Ascending aorta (tissue), 2 donors: ENCODE results near the gene ZFP91. TPM values are rescaled to one million over a fixed set of nuclear protein-coding genes. Genes with fewer than 3 reads are reported as not detected.

Experiments used
- DNase-seq, 2 donors: peaks; one replicate each; pipeline ENCODE4 v3.0.0-alpha.2; 2019; ENCODE audit warnings: low spot score in 2 of 2
- H3K27ac ChIP-seq, 2 donors: fragments of 200-600 bp; sonication (generic); one replicate each; pipeline ENCODE4 v1.5.1; 2016 to 2017; ENCODE audit warnings: mild to moderate bottlenecking in 1 of 2
- H3K27me3 ChIP-seq: fragments of 200-600 bp; sonication (generic); one replicate; pipeline ENCODE4 v1.5.1; 2017
- H3K36me3 ChIP-seq, 2 donors: fragments of 200-600 bp; sonication (generic); one replicate each; pipeline ENCODE4 v1.5.1; 2016
- H3K4me1 ChIP-seq, 2 donors: fragments of 200-600 bp; sonication (generic); one replicate each; pipeline ENCODE4 v1.5.1; 2016 to 2017; ENCODE audit warnings: mild to moderate bottlenecking in 1 of 2
- H3K4me3 ChIP-seq, 2 donors: fragments of 200-600 bp; sonication (generic); one replicate each; pipeline ENCODE4 v1.5.1; 2016 to 2017; ENCODE audit warnings: mild to moderate bottlenecking in 1 of 2
- H3K9me3 ChIP-seq, 2 donors: fragments of 200-600 bp; sonication (generic); one replicate each; pipeline ENCODE4 v1.5.1; 2016
- intact Hi-C: fragments of 100-400 bp; cut with DNase I; formaldehyde crosslinking; loops from one replicate; pipeline ENCODE4 v1.15.1; 2023
- total RNA-seq: library from RNA; depleted of rRNA; stranded (reverse); fragments of >200 nt; gene quantifications from one replicate; pipeline ENCODE4 v1.1.0, GENCODE V29; 2016
- TF ChIP-seq, protein P1 (sequence below), 3 experiments: fragments of 200-600 bp in 2 of 3; fragments of 450-650 bp in 1 of 3; sonication (generic) in 2 of 3; IDR thresholded peaks; one replicate each; pipeline ENCODE4 v1.5.1; 2016 to 2019; ENCODE audit warnings: antibody characterized with exemption in 3 of 3, mild to moderate bottlenecking in 1 of 3, moderate library complexity in 1 of 3

ZFP91 gene
- total RNA-seq, 1 donor from 2014 or later: 32.5 TPM

DNA sequence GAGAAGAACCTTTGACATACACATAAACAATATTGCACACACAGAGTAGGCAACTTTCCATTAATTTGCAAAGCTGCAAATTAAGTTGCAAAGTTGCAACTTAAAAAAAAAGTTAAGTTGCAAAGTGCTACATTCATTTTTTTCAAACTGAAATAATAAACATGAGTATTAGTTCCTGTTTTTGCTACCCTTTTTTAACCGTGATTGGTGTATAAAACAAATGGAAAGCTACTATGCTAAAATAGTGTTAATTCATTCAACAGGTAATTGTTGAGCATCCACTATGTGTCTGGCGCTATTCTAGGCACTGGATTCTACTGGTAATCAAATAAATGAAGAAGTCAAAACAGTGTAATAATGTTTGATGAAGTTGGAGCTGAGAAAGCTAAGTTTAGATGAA lies 8.1 kb downstream of the ZFP91 start:
- H3K4me1 ChIP-seq: peaks cover 0 to 5% of the 10 kb centered on the region in 2 donors
- no peaks in the 10 kb centered on the region for H3K36me3 ChIP-seq
- no peak overlapping the region for H3K27ac ChIP-seq
- DNase-seq: no peak
- no peak overlapping the region for H3K4me3 ChIP-seq
- TF ChIP-seq, protein P1, sequence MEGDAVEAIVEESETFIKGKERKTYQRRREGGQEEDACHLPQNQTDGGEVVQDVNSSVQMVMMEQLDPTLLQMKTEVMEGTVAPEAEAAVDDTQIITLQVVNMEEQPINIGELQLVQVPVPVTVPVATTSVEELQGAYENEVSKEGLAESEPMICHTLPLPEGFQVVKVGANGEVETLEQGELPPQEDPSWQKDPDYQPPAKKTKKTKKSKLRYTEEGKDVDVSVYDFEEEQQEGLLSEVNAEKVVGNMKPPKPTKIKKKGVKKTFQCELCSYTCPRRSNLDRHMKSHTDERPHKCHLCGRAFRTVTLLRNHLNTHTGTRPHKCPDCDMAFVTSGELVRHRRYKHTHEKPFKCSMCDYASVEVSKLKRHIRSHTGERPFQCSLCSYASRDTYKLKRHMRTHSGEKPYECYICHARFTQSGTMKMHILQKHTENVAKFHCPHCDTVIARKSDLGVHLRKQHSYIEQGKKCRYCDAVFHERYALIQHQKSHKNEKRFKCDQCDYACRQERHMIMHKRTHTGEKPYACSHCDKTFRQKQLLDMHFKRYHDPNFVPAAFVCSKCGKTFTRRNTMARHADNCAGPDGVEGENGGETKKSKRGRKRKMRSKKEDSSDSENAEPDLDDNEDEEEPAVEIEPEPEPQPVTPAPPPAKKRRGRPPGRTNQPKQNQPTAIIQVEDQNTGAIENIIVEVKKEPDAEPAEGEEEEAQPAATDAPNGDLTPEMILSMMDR (IDR thresholded peaks at IDR 0.05): no peak
- no peaks in the 10 kb centered on the region for H3K9me3 ChIP-seq
- no peaks in the 10 kb centered on the region for H3K27me3 ChIP-seq
- intact Hi-C loops: no loop called here

DNA sequence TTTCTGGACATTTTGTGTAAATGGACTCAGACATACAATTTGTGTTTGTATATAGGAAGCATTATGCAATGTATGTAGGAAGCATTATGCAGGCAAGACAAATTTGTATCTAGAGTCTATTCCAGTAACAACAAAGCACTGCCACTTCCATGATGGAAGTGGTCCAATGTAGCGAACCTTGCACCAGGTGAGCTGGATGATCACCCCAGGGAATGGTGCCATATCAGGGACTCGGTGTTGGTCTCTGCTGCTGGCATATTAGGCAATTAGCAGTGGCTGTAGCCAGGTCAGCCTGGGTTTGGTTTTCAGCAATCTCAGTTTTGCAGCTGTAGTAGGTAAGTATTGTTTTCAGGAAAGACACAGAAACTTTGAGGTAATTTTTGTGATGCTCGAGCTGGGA lies 12.8 kb downstream of the ZFP91 start:
- Histone ChIP-seq H3K4me3 (no peak overlapping the region), H3K27ac (no peak overlapping the region), H3K4me1 (no peaks in the 10 kb centered on the region), H3K36me3 (no peaks in the 10 kb centered on the region), H3K27me3 (no peaks in the 10 kb centered on the region), H3K9me3 (no peaks in the 10 kb centered on the region)
- DNase-seq: no peak
- TF ChIP-seq, protein P1 (IDR thresholded peaks at IDR 0.05): no peak
- intact Hi-C loops: no loop called here

DNA sequence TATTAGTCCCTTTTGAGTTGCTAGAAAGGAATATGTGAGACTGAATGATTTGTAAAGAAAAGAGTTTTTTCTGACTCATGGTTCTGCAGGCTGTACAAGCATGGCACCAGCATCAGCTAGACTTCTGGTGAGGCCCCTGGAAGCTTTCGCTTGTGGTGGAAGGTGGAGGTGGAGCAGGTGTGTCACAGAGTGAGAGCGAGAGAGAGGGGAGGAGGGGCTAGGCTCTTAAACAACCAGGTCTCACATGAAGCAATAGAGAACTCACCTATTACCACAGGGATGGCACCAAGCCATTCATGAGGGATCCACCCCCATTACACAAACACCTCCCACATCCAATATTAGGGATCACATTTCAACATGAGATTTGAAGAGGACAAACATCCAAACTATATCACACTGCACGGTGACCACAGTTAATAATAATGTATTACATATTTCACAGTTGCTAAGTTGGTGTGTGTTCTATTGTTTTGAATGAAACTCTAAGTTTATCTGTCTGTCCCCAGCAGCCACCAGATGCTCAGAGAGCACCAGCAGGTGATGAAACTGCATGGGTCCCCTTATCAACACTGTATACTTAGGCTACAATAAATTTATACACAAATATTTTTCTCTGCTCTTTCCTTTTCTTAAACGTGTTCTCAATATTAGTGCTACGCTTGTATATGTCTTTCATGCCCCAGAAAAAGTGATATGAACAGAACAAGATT lies 14.1 kb downstream of the ZFP91 start:
- Histone ChIP-seq H3K4me1 (no peaks in the 10 kb centered on the region), H3K27ac (no peak overlapping the region), H3K36me3 (no peaks in the 10 kb centered on the region), H3K27me3 (no peaks in the 10 kb centered on the region), H3K4me3 (no peak overlapping the region), H3K9me3 (no peaks in the 10 kb centered on the region)
- intact Hi-C loops: no loop called here
- TF ChIP-seq, protein P1 (IDR thresholded peaks at IDR 0.05): no peak
- DNase-seq: no peak

DNA sequence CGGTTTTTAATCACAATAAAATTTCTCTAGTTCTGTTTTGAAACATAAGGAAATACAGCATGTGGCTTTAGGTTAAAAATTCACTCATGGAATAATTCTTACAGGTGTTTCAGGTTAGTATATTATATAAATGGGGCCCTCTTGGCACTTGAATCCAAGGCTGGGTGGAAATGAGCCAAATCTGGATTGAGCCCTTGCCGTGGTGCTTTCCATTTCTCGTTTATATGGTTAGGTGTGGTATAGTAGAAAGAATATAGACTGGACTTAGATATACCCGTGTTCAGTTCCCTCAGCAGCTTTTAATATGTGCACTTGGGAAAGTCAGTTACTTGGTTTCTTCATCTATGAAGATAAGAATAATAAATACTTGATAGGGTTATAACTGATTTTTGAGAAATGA lies 16.0 kb downstream of the ZFP91 start:
- Histone ChIP-seq H3K4me1 (no peaks in the 10 kb centered on the region), H3K4me3 (no peak overlapping the region), H3K27ac (no peak overlapping the region), H3K27me3 (no peaks in the 10 kb centered on the region), H3K9me3 (no peaks in the 10 kb centered on the region), H3K36me3 (no peaks in the 10 kb centered on the region)
- TF ChIP-seq, protein P1 (IDR thresholded peaks at IDR 0.05): no peak
- no peak for DNase-seq
- intact Hi-C loops: no loop called here

DNA sequence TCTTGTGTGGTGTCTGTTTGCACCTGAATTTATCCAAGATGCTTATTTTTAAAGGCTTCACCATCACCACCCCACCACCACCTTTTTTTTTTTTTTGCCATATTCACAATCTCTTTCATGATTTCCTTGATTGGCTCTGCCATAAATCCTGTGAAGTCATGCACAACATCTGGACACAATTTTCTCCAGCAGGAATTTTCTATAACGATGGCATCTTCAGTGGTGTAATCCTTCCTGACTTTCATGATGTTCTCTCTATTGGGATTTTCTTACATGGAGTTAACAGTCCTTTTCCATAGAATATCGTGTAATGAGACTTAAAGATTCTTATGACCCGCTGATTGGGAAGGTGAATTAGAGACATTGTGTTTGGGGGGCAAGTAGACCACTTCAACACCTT lies 17.8 kb downstream of the ZFP91 start:
- H3K4me1 ChIP-seq: no peaks in the 10 kb centered on the region
- no peaks in the 10 kb centered on the region for H3K9me3 ChIP-seq
- intact Hi-C loops: no loop called here
- H3K4me3 ChIP-seq: no peak overlapping the region
- no peaks in the 10 kb centered on the region for H3K36me3 ChIP-seq
- H3K27me3 ChIP-seq: no peaks in the 10 kb centered on the region
- H3K27ac ChIP-seq: no peak overlapping the region
- DNase-seq: no peak
- TF ChIP-seq, protein P1 (IDR thresholded peaks at IDR 0.05): no peak
